OCI-M2 (cell line): ENCODE results near the gene DAO.
"Not testable (repeated sequence)": the region's sequence is repeated elsewhere in the genome, so short reads cannot be mapped to it uniquely, and the experiment has no call there.

Experiments used
- DNase-seq: peaks from one replicate; lab custom pipeline; 2025; ENCODE audit not compliant: unreplicated experiment; lab: John Stamatoyannopoulos, UW

The DAO gene

GRCh38 chr12:108879615-108880254 is at the start of gene DAO:
Gene DAO (plus strand): TSS chr12:108880092. CDS start chr12:108885007, 4,915 bp downstream.
- no peak for DNase-seq

GRCh38 chr12:108831309-108831991 is 48.4 kb upstream of the DAO start:
- DNase-seq = no peak

GRCh38 chr12:108832208-108832607 is 47.7 kb upstream of the DAO start:
- DNase-seq = no peak

GRCh38 chr12:108832730-108833354 is 47.0 kb upstream of the DAO start:
- no peak for DNase-seq

DNA sequence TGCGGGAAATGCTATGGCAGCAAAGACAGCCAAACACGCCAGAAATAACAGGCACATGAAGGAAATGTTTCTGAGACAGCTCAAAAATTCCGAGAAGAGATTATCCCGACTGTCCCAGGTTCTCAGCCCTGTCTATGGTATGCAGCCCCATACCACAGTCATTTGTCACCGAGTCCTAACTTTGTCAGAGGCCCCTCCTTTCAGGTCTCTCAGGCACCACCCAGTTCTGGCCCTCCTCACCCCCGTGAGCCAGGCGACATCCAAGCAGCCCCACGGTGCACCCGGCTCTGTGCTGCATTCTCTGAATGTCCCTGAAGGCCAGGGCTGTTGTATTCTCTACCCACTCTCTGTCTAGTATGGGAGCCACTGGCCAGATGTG is 46.5 kb upstream of the DAO start:
- no peak for DNase-seq

DNA sequence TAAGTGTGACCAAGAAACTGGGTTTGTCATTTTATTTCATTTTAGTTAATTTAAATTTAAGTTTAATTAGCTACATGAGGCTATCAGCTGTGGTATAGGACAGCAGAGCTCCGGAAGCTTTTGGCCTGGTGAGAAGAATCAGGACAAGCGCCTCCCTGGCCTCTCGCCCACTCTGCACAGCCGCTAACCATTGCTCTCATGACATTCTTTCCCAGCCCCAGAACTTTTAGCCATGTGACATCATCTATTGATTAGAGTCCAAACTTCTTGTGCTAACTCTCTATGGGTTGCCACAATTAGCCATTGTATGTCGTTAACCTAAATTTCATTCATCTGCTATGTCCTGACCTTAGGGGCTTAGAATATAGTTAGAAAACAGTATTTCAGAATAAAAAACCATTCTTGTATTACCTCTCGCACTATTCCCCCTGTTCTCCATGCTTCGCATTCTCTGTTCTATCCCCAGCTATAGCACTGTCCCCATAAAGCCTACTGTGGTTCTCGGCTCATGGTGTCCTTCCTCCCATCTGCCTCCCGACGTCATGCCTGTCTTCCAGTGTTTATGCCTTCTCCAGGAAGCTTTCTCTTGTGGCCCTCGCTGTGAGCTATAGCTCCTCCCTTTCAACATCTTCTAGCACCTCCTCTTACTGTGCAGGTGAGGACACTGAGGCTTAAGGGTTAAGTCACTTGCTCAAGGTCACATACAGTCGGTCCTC is 46.0 kb upstream of the DAO start:
- DNase-seq = no peak

DNA sequence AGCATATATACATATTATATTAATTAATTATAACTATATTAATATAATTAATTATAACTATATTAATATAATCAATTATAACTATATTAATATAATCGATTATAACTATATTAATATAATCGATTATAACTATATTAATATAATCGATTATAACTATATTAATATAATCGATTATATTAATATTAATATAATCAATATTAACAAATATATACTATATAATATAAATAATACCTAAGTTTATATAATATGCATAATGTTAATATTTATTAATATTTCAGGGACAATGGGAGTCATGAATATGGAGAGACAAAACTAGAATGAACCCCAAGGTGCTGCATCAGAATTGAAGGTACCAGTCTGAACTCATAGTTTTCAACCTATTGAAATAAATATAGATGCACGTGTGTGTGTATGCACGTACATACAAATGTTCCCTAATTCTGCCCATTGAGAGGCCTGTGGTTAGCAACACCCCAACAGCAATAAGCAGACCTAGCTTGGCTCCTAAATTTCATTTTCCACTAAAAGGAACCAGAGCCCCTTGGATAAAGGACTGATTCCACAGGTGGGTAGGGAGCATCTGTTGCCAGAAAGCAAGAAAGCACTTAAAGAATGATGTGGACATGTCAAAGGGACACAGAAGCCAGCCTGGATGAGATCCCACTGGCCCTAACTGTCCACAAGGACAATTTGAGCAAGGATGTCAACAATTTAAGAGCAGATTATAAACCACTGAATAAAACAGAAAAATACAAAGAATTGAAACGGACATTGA is 43.8 kb upstream of the DAO start:
- no peak for DNase-seq

DNA sequence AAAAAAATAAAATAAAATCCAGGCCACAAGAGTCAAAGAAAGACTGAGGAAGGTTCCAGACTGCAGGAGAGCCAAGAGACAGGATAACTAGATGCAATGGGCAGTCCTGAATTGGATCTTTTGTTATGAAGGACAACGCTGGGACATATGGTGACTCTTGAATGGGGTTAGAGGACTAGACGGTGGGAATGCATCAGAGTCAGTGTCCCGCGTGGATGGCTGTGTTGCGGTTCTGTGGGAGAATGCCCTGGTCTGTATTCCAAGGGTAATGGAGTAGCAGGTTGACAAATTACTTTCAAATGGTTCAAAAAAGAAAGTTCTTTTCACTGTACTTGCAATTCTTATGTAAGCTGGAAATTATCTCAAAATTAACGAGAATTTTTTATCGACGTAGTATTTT is 42.7 kb upstream of the DAO start:
- no peak for DNase-seq

DNA sequence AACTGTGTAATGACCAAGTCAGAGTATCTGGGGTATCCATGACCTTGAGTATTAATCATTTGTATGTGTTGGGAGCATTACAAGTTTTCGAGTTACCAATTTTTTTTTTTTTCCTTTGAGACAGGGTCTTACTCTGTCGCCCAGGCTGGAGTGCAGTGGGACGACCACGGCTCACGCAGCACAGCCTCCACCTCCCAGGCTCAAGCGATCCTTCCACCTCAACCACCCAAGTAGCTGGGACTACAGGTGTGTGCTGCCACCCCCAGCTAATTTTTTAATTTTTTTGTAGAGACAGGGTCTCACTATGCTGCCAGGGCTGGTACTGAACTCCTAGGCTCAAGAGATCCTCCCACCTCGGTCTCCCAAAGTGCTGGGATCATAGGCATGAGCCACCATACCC is 42.2 kb upstream of the DAO start:
- DNase-seq = no peak

DNA sequence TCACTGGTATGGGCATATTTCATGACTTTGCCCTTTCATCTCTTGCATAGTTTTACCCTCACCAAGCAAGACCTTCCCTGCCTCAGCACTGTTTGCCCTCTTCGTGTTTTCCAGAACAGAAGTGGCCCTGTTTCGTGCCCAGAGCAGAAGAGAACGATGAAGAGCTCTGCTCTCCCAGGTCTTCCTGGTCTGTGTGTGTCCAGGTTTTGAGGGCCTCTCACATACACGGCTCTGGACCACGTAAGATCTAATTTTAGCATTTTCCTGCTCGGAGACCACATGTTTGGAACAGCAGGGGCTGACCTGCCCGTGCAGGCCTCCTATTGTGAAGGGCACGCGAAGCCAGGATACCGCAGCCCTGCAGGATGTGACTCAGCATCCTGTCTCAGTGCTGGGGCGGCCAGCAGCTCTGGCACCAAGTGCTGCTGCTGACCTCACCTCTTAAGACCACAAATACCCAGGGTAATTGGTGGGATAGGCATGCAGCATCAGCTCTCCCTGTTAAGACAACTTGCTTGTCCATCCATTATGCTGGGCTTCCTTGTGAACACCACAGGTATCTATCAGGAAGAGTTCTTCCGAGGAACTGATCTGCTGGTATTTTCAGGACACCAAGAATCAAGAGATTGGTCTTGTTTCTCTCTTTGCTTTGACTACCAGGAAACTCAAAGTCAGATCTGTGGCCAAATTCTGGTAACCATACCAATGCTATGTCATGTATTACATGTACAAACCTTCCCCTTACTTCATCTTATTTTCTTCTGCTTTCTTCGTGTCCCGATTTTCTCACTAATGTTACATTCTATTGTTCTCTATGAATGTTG is 41.5 kb upstream of the DAO start:
- no peak for DNase-seq

GRCh38 chr12:108839018-108839889 is 40.6 kb upstream of the DAO start:
- no peak for DNase-seq

GRCh38 chr12:108839890-108840230 is 40.0 kb upstream of the DAO start:
- DNase-seq = no peak

DNA sequence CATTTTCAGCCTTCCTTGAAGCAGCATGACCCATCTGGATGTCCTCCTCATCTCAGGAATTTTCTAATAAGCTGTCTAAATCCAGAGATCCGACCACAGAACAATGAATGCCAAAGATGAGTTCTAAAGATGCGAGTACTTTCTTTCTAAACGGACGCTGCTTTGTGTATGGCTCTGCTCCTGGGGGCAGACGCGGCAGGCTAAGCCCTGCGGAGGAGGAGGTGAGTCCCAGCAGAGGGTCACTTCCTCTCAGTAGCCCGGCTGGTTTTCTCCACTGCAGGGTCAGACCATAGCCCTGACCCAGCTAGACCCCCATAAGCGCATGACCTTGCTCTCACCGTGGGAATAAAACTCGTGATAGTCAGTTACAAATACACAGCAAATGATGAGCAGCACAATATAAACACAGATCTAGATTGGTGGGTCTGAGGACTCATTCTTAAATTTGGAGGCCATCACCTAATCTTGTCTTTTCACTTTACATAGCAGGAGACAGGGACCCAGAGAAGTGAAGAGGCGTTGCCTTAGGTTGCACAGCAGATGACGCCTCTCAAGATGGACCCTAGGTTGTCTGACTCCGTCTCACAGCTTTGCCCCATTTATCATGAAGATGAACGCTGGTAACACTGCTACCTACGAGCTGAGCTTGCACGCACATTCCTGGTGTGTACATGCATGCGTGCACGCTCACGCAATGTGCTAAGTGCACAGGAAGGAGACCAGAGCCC is 39.1 kb upstream of the DAO start:
- no peak for DNase-seq

- not testable (repeated sequence) for DNase-seq
Observed at GRCh38 chr12:108841825-108842224, 38.1 kb upstream of the DAO start.

DNA sequence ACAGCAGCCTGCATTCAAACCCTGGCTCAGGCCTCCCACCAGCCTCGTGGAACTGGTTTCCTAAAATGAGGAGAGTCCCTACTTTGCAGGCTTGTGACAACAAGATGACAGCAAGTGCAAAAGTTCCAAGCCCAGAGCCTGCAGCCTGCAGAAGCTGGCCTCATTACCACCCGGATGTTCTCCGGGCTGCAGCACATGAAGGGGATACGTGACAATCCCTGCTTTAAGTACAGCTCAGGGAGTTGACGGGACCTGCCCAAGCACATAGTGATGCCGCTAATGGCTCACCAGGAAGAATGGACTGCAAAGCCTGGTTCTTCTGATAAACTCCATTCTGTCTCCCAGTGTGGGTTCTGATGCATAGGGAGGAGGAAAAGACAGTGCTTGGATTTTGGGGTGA is 37.5 kb upstream of the DAO start:
- DNase-seq = no peak

DNA sequence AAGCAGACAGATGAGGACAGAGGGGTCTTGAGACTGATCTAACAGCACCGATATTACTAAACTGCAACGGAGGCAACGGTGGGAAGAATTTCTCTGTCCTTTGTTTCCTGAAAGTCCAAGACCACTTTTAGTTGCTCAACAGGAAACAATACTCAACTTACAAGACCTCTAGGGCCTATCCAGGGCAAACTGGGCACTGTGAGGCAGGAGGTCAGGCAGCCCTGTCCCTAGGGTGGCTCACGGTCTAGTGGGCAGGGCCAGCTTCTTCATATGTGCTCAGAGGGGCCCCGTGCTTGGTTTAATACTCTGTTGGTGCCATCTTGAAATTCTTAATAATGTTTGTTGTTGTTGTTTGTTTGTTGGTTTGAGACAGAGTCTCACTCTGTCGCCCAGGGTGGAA is 36.7 kb upstream of the DAO start:
- DNase-seq = no peak

GRCh38 chr12:108845696-108846095 is 34.2 kb upstream of the DAO start:
- DNase-seq = no peak

GRCh38 chr12:108846290-108846701 is 33.6 kb upstream of the DAO start:
- no peak for DNase-seq

GRCh38 chr12:108847705-108848104 is 32.2 kb upstream of the DAO start:
- no peak for DNase-seq
